Measurements from ENCODE around the gene NEK10.

The NEK10 gene

GRCh38 chr3:27130796-27131195 is 238.4 kb downstream of the NEK10 start:
- Histone ChIP-seq H3K9me3 (no peaks in the 10 kb centered on the region), H3K27ac (no peak overlapping the region), H3K36me3 (no peaks in the 10 kb centered on the region), H3K4me1 (peaks cover 0 to 3% (median 2%) of the 10 kb centered on the region in 4 donors), H3K27me3 (no peaks in the 10 kb centered on the region), H3K4me3 (no peak overlapping the region)
- TF ChIP-seq CTCF (IDR thresholded peaks at IDR 0.05): no peak
- intact Hi-C loops (cut with DNase I; ENCODE audit: low total_unique reads): no loop called here
- DNase-seq: no peak

- H3K9me3 ChIP-seq: no peaks in the 10 kb centered on the region
- DNase-seq: no peak
- H3K27ac ChIP-seq: no peak overlapping the region
- no peaks in the 10 kb centered on the region for H3K27me3 ChIP-seq
- no peak for TF ChIP-seq CTCF (IDR thresholded peaks at IDR 0.05)
- no peaks in the 10 kb centered on the region for H3K4me1 ChIP-seq
- no peaks in the 10 kb centered on the region for H3K36me3 ChIP-seq
- intact Hi-C loops (cut with DNase I; ENCODE audit: low total_unique reads): no loop called here
- no peak overlapping the region for H3K4me3 ChIP-seq
These were observed 241.3 kb downstream of the NEK10 start for GRCh38 chr3:27127879-27128278.

- TF ChIP-seq CTCF (IDR thresholded peaks at IDR 0.05): no peak
- intact Hi-C loops (cut with DNase I; ENCODE audit: low total_unique reads): no loop called here
- no peaks in the 10 kb centered on the region for H3K36me3 ChIP-seq
- H3K4me1 ChIP-seq: no peaks in the 10 kb centered on the region
- no peak overlapping the region for H3K4me3 ChIP-seq
- H3K27me3 ChIP-seq: no peaks in the 10 kb centered on the region
- H3K9me3 ChIP-seq: no peaks in the 10 kb centered on the region
- no peak overlapping the region for H3K27ac ChIP-seq
- DNase-seq: no peak
These were observed 242.0 kb downstream of the NEK10 start for GRCh38 chr3:27127195-27127594.

GRCh38 chr3:27125821-27126501 is 243.2 kb downstream of the NEK10 start:
- no peaks in the 10 kb centered on the region for H3K9me3 ChIP-seq
- DNase-seq: no peak
- TF ChIP-seq CTCF (IDR thresholded peaks at IDR 0.05): no peak
- H3K27me3 ChIP-seq: no peaks in the 10 kb centered on the region
- no peak overlapping the region for H3K27ac ChIP-seq
- H3K4me1 ChIP-seq: no peaks in the 10 kb centered on the region
- intact Hi-C loops (cut with DNase I; ENCODE audit: low total_unique reads): no loop called here
- H3K36me3 ChIP-seq: no peaks in the 10 kb centered on the region
- H3K4me3 ChIP-seq: no peak overlapping the region

GRCh38 chr3:27119639-27120038 is 249.5 kb downstream of the NEK10 start:
- no peak for DNase-seq
- Histone ChIP-seq H3K9me3 (no peaks in the 10 kb centered on the region), H3K4me1 (no peaks in the 10 kb centered on the region), H3K4me3 (no peak overlapping the region), H3K36me3 (no peaks in the 10 kb centered on the region), H3K27me3 (no peaks in the 10 kb centered on the region), H3K27ac (no peak overlapping the region)
- intact Hi-C loops (cut with DNase I; ENCODE audit: low total_unique reads): no loop called here
- TF ChIP-seq CTCF (IDR thresholded peaks at IDR 0.05): no peak

GRCh38 chr3:27115352-27115751 is 253.8 kb downstream of the NEK10 start:
- Histone ChIP-seq H3K36me3 (no peaks in the 10 kb centered on the region), H3K27ac (no peak overlapping the region), H3K4me3 (no peak overlapping the region), H3K9me3 (no peaks in the 10 kb centered on the region), H3K4me1 (no peaks in the 10 kb centered on the region), H3K27me3 (no peaks in the 10 kb centered on the region)
- no peak for DNase-seq
- no peak for TF ChIP-seq CTCF (IDR thresholded peaks at IDR 0.05)
- intact Hi-C loops (cut with DNase I; ENCODE audit: low total_unique reads): no loop called here

All from tibial artery (tissue), 4 donors.